Peyer's patch (tissue), 4 donors: ENCODE measurements around the gene PTGIR. TPM values are rescaled to one million over a fixed set of nuclear protein-coding genes. Genes with fewer than 3 reads are reported as not detected.

Experiments used
- DNase-seq, 3 donors: peaks; one replicate each; pipeline ENCODE4 v3.0.0-alpha.2; 2017 to 2019
- H3K27ac ChIP-seq, 4 donors: fragments of 200-600 bp; sonication (generic); one replicate each; pipeline ENCODE4 v1.5.1; 2016 to 2019
- H3K27me3 ChIP-seq, 2 donors: fragments of 200-600 bp; sonication (generic); one replicate each; pipeline ENCODE4 v1.5.1; 2019
- H3K36me3 ChIP-seq, 3 donors: fragments of 200-600 bp; sonication (generic); one replicate each; pipeline ENCODE4 v1.5.1; 2016 to 2019
- H3K4me1 ChIP-seq, 4 donors: fragments of 200-600 bp; sonication (generic); one replicate each; pipeline ENCODE4 v1.5.1; 2016 to 2019
- H3K4me3 ChIP-seq, 4 donors: fragments of 200-600 bp; sonication (generic); 1 replicate in 3 of 4; 2 replicates in 1 of 4; pipeline ENCODE4 v1.5.1; 2016 to 2019; ENCODE audit warnings: mild to moderate bottlenecking in 1 of 4
- H3K9me3 ChIP-seq, 4 donors: fragments of 200-600 bp; sonication (generic); one replicate each; pipeline ENCODE4 v1.5.1; 2016 to 2019; ENCODE audit warnings: mild to moderate bottlenecking in 1 of 4
- POLR2A ChIP-seq, 2 donors: fragments of 450-650 bp; IDR thresholded peaks; one replicate each; pipeline ENCODE4 v1.5.1; 2017; ENCODE audit warnings: antibody characterized with exemption in 2 of 2, mild to moderate bottlenecking in 2 of 2, moderate library complexity in 2 of 2
- total RNA-seq, 4 donors: library from RNA; depleted of rRNA; stranded (reverse); fragments of >200 nt; gene quantifications; one replicate each; pipeline ENCODE4 v1.1.0, GENCODE V29; 2016
- TF ChIP-seq, protein P1 (sequence below), 6 experiments: fragments of 450-650 bp in 4 of 6; fragments of 200-600 bp in 2 of 6; sonication (generic) in 1 of 6; IDR thresholded peaks; one replicate each; pipeline ENCODE4 v1.5.1; 2017 to 2019; ENCODE audit warnings: antibody characterized with exemption in 6 of 6, mild to moderate bottlenecking in 3 of 6, moderate library complexity in 1 of 6

The PTGIR gene
- total RNA-seq, 4 donors from 2014 or later: 3.4 to 5.8 TPM; not detected in 2

DNA sequence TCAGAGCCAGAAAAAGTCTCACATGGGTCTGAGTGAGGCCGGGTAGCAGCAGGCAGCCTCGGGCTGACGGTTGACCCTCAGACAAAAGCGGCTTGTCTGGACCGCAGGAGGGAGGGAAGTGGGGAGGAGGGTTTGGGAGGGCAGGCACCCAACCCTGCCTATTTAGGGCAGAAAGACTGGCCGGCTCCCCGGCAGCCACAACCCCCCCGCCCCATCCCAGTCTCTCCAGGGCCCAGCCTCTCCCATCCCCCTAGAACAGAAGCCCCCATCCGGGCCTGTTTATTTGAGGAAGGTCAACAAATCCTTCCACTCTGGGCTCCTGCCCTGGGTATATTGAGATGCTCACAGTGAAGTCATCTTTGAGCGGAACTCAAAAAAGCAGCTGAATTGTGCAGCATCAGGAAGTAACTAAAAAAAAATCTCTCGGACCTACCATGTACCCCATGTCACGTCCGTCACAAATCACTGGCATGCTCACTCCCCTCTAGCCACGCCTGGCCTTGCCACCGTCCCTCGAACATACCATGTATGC lies 29.8 kb upstream of the PTGIR start:
- Histone ChIP-seq H3K27ac (peak overlapping the region in 2 of 4 donors; percentile 70), H3K36me3 (no peaks in the 10 kb centered on the region), H3K27me3 (peaks cover 0 to 15% of the 10 kb centered on the region in 2 donors), H3K4me1 (peaks cover 0 to 7% (median 3%) of the 10 kb centered on the region in 4 donors), H3K4me3 (no peak overlapping the region), H3K9me3 (no peaks in the 10 kb centered on the region)
- TF ChIP-seq POLR2A (IDR thresholded peaks at IDR 0.05): no peak
- TF ChIP-seq, protein P1, sequence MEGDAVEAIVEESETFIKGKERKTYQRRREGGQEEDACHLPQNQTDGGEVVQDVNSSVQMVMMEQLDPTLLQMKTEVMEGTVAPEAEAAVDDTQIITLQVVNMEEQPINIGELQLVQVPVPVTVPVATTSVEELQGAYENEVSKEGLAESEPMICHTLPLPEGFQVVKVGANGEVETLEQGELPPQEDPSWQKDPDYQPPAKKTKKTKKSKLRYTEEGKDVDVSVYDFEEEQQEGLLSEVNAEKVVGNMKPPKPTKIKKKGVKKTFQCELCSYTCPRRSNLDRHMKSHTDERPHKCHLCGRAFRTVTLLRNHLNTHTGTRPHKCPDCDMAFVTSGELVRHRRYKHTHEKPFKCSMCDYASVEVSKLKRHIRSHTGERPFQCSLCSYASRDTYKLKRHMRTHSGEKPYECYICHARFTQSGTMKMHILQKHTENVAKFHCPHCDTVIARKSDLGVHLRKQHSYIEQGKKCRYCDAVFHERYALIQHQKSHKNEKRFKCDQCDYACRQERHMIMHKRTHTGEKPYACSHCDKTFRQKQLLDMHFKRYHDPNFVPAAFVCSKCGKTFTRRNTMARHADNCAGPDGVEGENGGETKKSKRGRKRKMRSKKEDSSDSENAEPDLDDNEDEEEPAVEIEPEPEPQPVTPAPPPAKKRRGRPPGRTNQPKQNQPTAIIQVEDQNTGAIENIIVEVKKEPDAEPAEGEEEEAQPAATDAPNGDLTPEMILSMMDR (IDR thresholded peaks at IDR 0.05): no peak
- no peak for DNase-seq

DNA sequence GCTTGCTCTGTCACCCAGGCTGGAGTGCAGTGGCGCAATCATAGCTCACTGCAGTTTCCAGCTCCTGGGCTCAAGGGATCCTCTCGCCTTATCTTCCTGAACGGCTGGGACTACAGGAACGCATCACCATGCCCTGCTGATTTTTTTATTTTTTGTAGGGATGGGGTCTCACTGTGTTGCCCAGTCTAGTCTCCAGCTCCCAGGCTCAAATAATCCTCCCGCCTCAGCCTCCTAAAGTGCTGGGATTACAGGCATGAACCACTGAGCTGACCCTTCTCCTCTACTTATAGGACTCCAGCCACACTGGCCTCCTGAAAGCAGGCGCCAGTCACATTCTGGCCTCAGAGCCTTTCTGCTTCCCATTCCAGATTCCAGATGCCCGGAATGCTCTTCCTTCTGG lies 25.6 kb upstream of the PTGIR start:
- Histone ChIP-seq H3K4me1 (no peaks in the 10 kb centered on the region), H3K36me3 (no peaks in the 10 kb centered on the region), H3K27ac (no peak overlapping the region), H3K27me3 (peaks cover 0 to 5% of the 10 kb centered on the region in 2 donors), H3K9me3 (no peaks in the 10 kb centered on the region), H3K4me3 (no peak overlapping the region)
- DNase-seq: no peak
- TF ChIP-seq POLR2A (IDR thresholded peaks at IDR 0.05): no peak
- TF ChIP-seq, protein P1 (IDR thresholded peaks at IDR 0.05): no peak

DNA sequence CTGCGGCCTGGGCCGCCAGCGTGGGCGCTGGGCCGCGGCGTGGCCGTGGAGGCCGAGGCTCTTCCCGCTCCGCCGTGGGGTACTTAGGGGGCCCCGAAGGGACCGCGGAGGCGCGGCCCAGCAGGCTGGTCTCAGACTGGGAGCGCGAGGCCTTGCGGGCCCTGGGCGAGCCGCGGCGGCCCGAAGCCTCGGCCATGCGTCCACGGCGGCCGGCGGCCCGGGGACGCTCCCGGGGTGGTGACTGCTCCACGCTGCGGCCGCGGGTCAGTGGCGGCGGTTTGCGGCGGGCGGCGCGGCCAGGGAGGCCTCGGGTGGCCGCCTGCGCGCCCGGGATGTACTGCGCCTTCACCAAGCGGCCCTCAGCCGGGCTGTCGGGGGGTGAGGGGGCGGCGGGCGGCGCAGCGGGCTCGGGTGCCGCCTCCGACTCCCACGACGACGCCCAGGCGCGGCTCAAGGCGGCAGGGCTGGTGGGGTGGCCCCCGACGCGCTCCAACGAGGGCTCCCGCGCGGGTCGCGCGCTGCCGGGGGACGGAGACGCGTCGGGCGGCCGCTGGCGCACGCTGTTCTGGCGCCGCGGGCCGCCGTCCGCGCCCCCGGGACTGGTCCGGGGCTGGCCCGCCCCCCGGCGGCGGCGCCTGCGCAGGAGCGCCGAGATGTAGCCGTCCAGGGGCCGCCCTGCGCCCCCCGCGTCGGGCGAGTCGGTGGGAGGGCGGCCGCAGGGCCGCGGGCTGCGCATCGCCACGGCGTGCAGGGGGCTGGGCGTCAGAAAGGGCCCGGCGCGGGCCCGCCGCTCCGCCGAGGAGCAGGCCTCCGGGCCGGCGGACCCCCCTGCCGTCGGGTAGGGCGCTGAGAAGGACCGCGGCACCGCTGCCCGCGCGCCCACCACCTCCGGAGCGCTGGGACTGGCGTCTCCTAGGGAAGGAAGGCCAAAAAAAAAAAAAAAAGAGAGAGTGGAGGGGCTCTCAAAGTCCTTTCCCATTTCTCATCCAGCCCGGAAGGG lies 24.4 kb upstream of the PTGIR start:
- Histone ChIP-seq H3K27me3 (peaks cover 0 to 5% of the 10 kb centered on the region in 2 donors), H3K9me3 (no peaks in the 10 kb centered on the region), H3K27ac (no peak overlapping the region), H3K4me3 (no peak overlapping the region), H3K4me1 (peaks cover 0 to 8% (median 0%) of the 10 kb centered on the region in 4 donors), H3K36me3 (no peaks in the 10 kb centered on the region)
- DNase-seq: no peak
- TF ChIP-seq POLR2A (IDR thresholded peaks at IDR 0.05): no peak
- TF ChIP-seq, protein P1 (IDR thresholded peaks at IDR 0.05): no peak

DNA sequence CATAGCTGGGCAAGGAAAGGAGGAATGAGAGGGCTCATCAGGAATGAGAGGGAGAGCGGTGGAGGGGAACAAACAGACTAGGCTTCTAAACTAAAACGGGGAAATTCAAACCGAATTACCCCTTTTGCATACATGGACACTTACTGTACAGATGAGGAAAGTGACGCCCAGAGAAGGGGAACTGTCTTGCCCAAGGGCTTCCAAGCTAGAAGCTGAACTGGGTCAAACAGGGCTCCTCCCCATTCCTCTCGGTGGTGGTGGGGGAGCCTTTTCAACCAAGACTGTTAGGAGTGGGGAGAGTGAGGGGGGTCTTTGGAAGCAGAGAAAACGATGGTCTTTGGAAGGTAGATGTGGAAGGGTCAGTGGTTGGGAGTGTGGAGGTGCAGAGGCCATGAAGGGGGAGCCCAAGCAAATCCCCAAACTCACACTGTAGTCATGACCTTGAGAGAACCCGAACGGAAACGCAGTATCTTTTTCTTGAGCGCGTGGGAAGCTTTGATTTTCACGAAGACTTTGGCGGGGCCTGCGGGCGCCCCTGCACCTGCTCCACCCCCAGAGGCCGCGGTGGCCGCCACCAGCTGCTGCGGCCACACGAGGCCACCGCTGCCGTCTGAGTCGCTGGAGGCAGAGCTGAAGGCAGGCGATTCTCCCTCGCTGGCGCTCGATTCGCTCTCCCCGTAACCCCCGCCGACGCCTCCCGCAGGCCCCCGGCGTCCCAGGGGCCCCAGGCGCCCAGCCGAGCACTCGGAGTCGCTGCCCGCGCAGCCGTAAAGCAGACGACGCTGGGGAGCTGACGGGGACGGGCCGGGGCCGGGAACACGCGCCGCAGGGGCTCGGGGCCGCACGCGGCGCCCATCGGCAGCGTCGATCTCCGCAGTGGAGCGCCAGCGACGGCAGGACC lies 23.4 kb upstream of the PTGIR start:
- Histone ChIP-seq H3K4me3 (no peak overlapping the region), H3K36me3 (no peaks in the 10 kb centered on the region), H3K27me3 (peaks cover 0 to 5% of the 10 kb centered on the region in 2 donors), H3K27ac (no peak overlapping the region), H3K4me1 (peaks cover 0 to 8% (median 0%) of the 10 kb centered on the region in 4 donors), H3K9me3 (no peaks in the 10 kb centered on the region)
- no peak for DNase-seq
- TF ChIP-seq, protein P1 (IDR thresholded peaks at IDR 0.05): no peak
- TF ChIP-seq POLR2A (IDR thresholded peaks at IDR 0.05): no peak

DNA sequence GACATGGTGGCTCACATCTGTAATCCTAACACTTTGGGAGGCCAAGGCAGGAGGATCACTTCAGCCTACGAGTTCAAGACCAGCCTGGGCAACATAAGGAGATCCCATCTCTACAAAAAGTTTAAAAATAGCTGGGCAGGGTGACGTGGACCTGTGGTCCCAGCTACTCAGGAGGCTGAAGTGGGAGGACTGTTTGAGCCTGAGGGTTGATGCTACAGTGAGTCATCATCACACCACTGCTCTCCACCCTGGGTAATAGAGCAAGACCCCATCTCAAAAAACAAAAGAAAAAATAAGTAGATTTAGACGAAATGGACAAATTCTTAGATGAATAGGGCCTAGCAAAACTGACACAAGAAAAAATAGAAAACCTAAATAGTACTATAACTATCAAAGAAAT lies 21.5 kb upstream of the PTGIR start:
- peaks cover 0 to 8% (median 0%) of the 10 kb centered on the region in 4 donors for H3K4me1 ChIP-seq
- DNase-seq: no peak
- no peaks in the 10 kb centered on the region for H3K9me3 ChIP-seq
- peaks cover 0 to 5% of the 10 kb centered on the region in 2 donors for H3K27me3 ChIP-seq
- H3K27ac ChIP-seq: no peak overlapping the region
- H3K4me3 ChIP-seq: no peak overlapping the region
- TF ChIP-seq, protein P1 (IDR thresholded peaks at IDR 0.05): no peak
- no peak for TF ChIP-seq POLR2A (IDR thresholded peaks at IDR 0.05)
- no peaks in the 10 kb centered on the region for H3K36me3 ChIP-seq
